K562 (cell line): ENCODE results near the gene LEMD1. TPM values are rescaled to one million over a fixed set of nuclear protein-coding genes. Genes with fewer than 3 reads are reported as not detected.

Source experiments
- ATAC-seq: fragments of 200-7000 bp; cut with Tn5 transposase; 3 replicates; pipeline ENCODE4 v1.9.1; 2020; ENCODE audit warnings: moderate library complexity
- BruUV-seq: library from RNA; stranded (reverse); fragments of 400-500 nt; replicated peaks from 2 replicates; lab custom pipeline; 2021; lab: Mats Ljungman, UMichigan
- CTCF ChIA-PET: fragments of 300-600 bp; formaldehyde crosslinking; extraction: SDS; loops from one replicate; lab custom pipeline; 2021; ENCODE audit warnings: low intra/inter-chr PET ratio; lab: Yijun Ruan, JAX
- POLR2A ChIA-PET: fragments of 300-600, 350-650 bp; sonication (Branson Sonifier 250); formaldehyde crosslinking; extraction: SDS; loops from one replicate; lab custom pipeline; 2021; ENCODE audit warnings: antibody characterized with exemption, inconsistent platforms; lab: Yijun Ruan, JAX
- DNase-seq, 4 experiments: peaks; one replicate each; pipeline versions ENCODE4 v3.0.0 to v3.0.0-alpha.2; 2011 to 2018; ENCODE audit warnings: low spot score in 3 of 4, mixed read lengths in 3 of 4; ENCODE audit errors: extremely low read depth in 1 of 4
- FAIRE-seq: peaks from 2 replicates; lab custom pipeline; 2011; peaks lifted over from hg19 to GRCh38; lab: Jason Lieb, UNC
- H2AFZ ChIP-seq: 2 replicates; pipeline ENCODE4 v1.6.0; 2011; ENCODE audit warnings: low read depth, low read length, control low read depth, inconsistent platforms
- H3K27ac ChIP-seq: fragments of 200-600 bp; 3 replicates; pipeline ENCODE4 v1.8.0; 2011; ENCODE audit warnings: low read depth, mild to moderate bottlenecking, control low read depth, inconsistent platforms, low read length, moderate library complexity, mixed read lengths; ENCODE audit errors: extremely low read depth
- H3K27me3 ChIP-seq, 2 experiments: fragments of 300-600 bp in 1 of 2; 2 replicates in 1 of 2; 3 replicates in 1 of 2; pipeline versions ENCODE4 v1.6.0 to v1.8.0; 2011; ENCODE audit warnings: inconsistent platforms in 2 of 2, low read length in 2 of 2, mild to moderate bottlenecking in 1 of 2, mixed read lengths in 1 of 2, moderate library complexity in 1 of 2; ENCODE audit not compliant: control insufficient read depth in 2 of 2, insufficient read depth in 2 of 2
- H3K36me3 ChIP-seq: fragments of 300-600 bp; 3 replicates; pipeline ENCODE4 v1.8.0; 2011; ENCODE audit warnings: mild to moderate bottlenecking, low read length, inconsistent platforms; ENCODE audit not compliant: control insufficient read depth, insufficient read depth
- H3K4me1 ChIP-seq, 2 experiments: fragments of 200-600 bp in 1 of 2; replicated peaks in 1 of 2; 2 replicates in 1 of 2; 3 replicates in 1 of 2; pipeline versions ENCODE4 v1.5.1 to v1.8.0; 2011; ENCODE audit warnings: inconsistent platforms in 2 of 2, low read length in 2 of 2, mild to moderate bottlenecking in 1 of 2, mixed read lengths in 1 of 2, moderate library complexity in 1 of 2; ENCODE audit not compliant: control insufficient read depth in 2 of 2, insufficient read depth in 2 of 2
- H3K4me2 ChIP-seq: 2 replicates; pipeline ENCODE4 v1.6.1; 2011; ENCODE audit warnings: low read length, control low read depth, inconsistent platforms, mixed read lengths; ENCODE audit not compliant: insufficient read depth
- H3K4me3 ChIP-seq: fragments of 200-600 bp; sonication (generic), shearing (Covaris generic); 2 replicates; pipeline ENCODE4 v1.5.1; 2016; ENCODE audit warnings: control low read depth, inconsistent platforms
- H3K79me2 ChIP-seq: fragments of 200-600 bp; 3 replicates; pipeline ENCODE4 v1.8.0; 2011; ENCODE audit warnings: low read length, inconsistent platforms; ENCODE audit not compliant: control insufficient read depth, insufficient read depth
- H3K9ac ChIP-seq, 2 experiments: 2 replicates each; pipeline versions ENCODE4 v1.6.0 to v1.6.1; 2011; ENCODE audit warnings: low read depth in 2 of 2, low read length in 2 of 2, control low read depth in 1 of 2, inconsistent platforms in 1 of 2, mild to moderate bottlenecking in 1 of 2, mixed read lengths in 1 of 2; ENCODE audit not compliant: insufficient read depth in 1 of 2
- H3K9me1 ChIP-seq: one replicate; pipeline ENCODE4 v1.6.0; 2011; ENCODE audit warnings: inconsistent platforms, mild to moderate bottlenecking, low read length, moderate library complexity; ENCODE audit not compliant: control insufficient read depth, insufficient read depth
- H3K9me3 ChIP-seq: replicated peaks from 2 replicates; pipeline ENCODE4 v1.5.1; 2011; ENCODE audit warnings: low read depth, low read length, inconsistent platforms; ENCODE audit not compliant: control insufficient read depth, insufficient read depth
- H4K20me1 ChIP-seq: replicated peaks from 2 replicates; pipeline ENCODE4 v1.6.1; 2011; ENCODE audit warnings: low read length, inconsistent platforms, mixed read lengths; ENCODE audit not compliant: control insufficient read depth, insufficient read depth
- AFF1 ChIP-seq, 2 experiments: fragments of 450-650 bp; IDR thresholded peaks; 2 replicates each; pipeline ENCODE4 v1.6.1; 2018; ENCODE audit warnings: mild to moderate bottlenecking in 2 of 2, low read depth in 1 of 2; ENCODE audit not compliant: partially characterized antibody in 2 of 2
- BCL6 ChIP-seq: fragments of 250-450 bp; sonication (Bioruptor Pico); IDR thresholded peaks from 2 replicates; pipeline ENCODE4 v1.4.0; 2020
- E2F8 ChIP-seq: fragments of 450-650 bp; IDR thresholded peaks from 2 replicates; pipeline ENCODE4 v1.7.1; 2018; ENCODE audit warnings: mild to moderate bottlenecking, low read depth; ENCODE audit not compliant: partially characterized antibody
- FOXJ2 ChIP-seq: fragments of 200-800 bp; sonication (Bioruptor generic); IDR thresholded peaks from 2 replicates; pipeline ENCODE4 v1.6.1; 2016; ENCODE audit warnings: missing genetic modification characterization, missing compliant biosample characterization
- MED1 ChIP-seq: sonication (generic); formaldehyde crosslinking; IDR thresholded peaks from 2 replicates; pipeline ENCODE4 v1.8.1; 2023; ENCODE audit warnings: missing genetic modification reagents, borderline replicate concordance
- PHF8 ChIP-seq: fragments of 200-600 bp; sonication (generic); IDR thresholded peaks from 2 replicates; pipeline ENCODE4 v1.6.1; 2012; ENCODE audit warnings: mixed run types, mild to moderate bottlenecking, inconsistent platforms, low read length, moderate library complexity, borderline replicate concordance
- PREB ChIP-seq: sonication (generic); formaldehyde crosslinking; IDR thresholded peaks from 2 replicates; pipeline ENCODE4 v1.8.1; 2023; ENCODE audit warnings: mild to moderate bottlenecking, missing genetic modification reagents
- ZNF324 ChIP-seq: fragments of 250-450 bp; sonication (Bioruptor Pico); IDR thresholded peaks from 2 replicates; pipeline ENCODE4 v1.4.0; 2020; ENCODE audit warnings: mild to moderate bottlenecking
- WGBS: fragments of 100-300 bp; shearing (Covaris generic); methylation state at CpG from one replicate; pipeline ENCODE4 v1.1.6; 2016; ENCODE audit warnings: low coverage, mixed read lengths; ENCODE audit not compliant: insufficient coverage; ENCODE audit errors: missing lambda C conversion rate; 5-methylcytosine and 5-hydroxymethylcytosine counted together
- in situ Hi-C: fragments of 300-500 bp; cut with MboI; formaldehyde crosslinking; loops from 4 replicates; pipeline ENCODE4 v1.15.0; 2018; ENCODE audit warnings: inconsistent platforms, mixed read lengths
- intact Hi-C: fragments of 100-400 bp; cut with micrococcal nuclease; formaldehyde crosslinking; loops from 2 replicates; pipeline ENCODE4 v1.14.2; 2022
- polyA plus RNA-seq, 8 experiments: library from polyadenylated mRNA; depleted of rRNA in 4 of 8; stranded (reverse) in 5 of 8; unstranded in 3 of 8; fragments of >200 nt; fragmentation: Nextera tagmentation in 2 of 8; fragmentation: Illumina TruSeq in 1 of 8; extraction: Ambion mirVana in 2 of 8; extraction: Trizol in 1 of 8; gene quantifications; 2 replicates each; pipeline versions ENCODE4 v1.2.1 to v1.2.3, GENCODE V29; 2011 to 2014; ENCODE audit warnings: inconsistent platforms in 1 of 8, missing spikeins in 1 of 8
- total RNA-seq, 7 experiments: library from RNA; depleted of rRNA in 6 of 7; stranded (reverse); fragments of >200 nt in 6 of 7; fragmentation: Illumina TruSeq in 2 of 7; extraction: Trizol in 2 of 7; gene quantifications; 2 replicates each; pipeline versions ENCODE4 v1.2.1 to v1.2.3, GENCODE V29; 2011 to 2021; ENCODE audit warnings: low replicate concordance in 1 of 7

LEMD1 gene
- total and polyA plus RNA-seq, 9 of the 15 experiments (the other 6 are each of a cell fraction or from before 2014, with no cell fraction given): 0.11 to 2.4 (median 0.57) TPM; not detected in 1

- FAIRE-seq: peak; percentile 82
- TF ChIP-seq PREB (CRISPR knock-in tag): no peak
- TF ChIP-seq FOXJ2 (tag): no peak
- TF ChIP-seq ZNF324 (CRISPR knock-in tag): no peak
- no peak for TF ChIP-seq MED1 (CRISPR knock-in tag)
- TF ChIP-seq E2F8: no peak
- no peak for TF ChIP-seq BCL6 (CRISPR knock-in tag)
- no peak for TF ChIP-seq PHF8
- peak in 1 of 2 experiments; percentile 88 for TF ChIP-seq AFF1 (IDR thresholded peaks at IDR 0.05; ENCODE audit: low read depth in 1 of 2, partially characterized antibody in 2 of 2)
Measured at GRCh38 chr1:205458777-205459566, 37.1 kb upstream of the LEMD1 start.

More at GRCh38 chr1:205458777-205459566, 37.1 kb upstream of the LEMD1 start:
- BruUV-seq: no TSS peak
- Histone ChIP-seq H3K4me3 (no peak overlapping the region), H3K9ac (no peak overlapping the region), H3K27me3 (peaks cover 45 to 68% of the 10 kb centered on the region in 2 experiments), H3K9me3 (no peaks in the 10 kb centered on the region), H3K9me1 (no peaks in the 10 kb centered on the region), H3K4me2 (no peak overlapping the region), H3K79me2 (no peaks in the 10 kb centered on the region), H4K20me1 (peaks cover 5% of the 10 kb centered on the region; the same call in 1 of the 2 replicates), H2AFZ (no peak overlapping the region), H3K4me1 (peaks cover 0 to 16% of the 10 kb centered on the region in 2 experiments; a peak in 3 of 5 replicates), H3K36me3 (no peaks in the 10 kb centered on the region), H3K27ac (no peak overlapping the region)
- peak; percentile 58 to 65 (median 60) for DNase-seq
- in situ Hi-C loops (no loop called here), intact Hi-C loops (no loop called here)
- peak; percentile 87 for ATAC-seq
- ChIA-PET POLR2A (interaction anchor here (1.1 to 1.2 kb wide), 2 partner anchors 9 to 15 kb away, joined by 3 to 4 read pairs; no protein-coding TSS in a partner anchor), CTCF (no interaction called here)
- 2% methylated on average over 6 of the region's 6 CpGs for WGBS
